ENCODE measurements around the gene TNFRSF1A. TPM values are rescaled to one million over a fixed set of nuclear protein-coding genes. Genes with fewer than 3 reads are reported as not detected.

Gene TNFRSF1A
- total RNA-seq, 1 experiment from 2014 or later, result 320 TPM

DNA sequence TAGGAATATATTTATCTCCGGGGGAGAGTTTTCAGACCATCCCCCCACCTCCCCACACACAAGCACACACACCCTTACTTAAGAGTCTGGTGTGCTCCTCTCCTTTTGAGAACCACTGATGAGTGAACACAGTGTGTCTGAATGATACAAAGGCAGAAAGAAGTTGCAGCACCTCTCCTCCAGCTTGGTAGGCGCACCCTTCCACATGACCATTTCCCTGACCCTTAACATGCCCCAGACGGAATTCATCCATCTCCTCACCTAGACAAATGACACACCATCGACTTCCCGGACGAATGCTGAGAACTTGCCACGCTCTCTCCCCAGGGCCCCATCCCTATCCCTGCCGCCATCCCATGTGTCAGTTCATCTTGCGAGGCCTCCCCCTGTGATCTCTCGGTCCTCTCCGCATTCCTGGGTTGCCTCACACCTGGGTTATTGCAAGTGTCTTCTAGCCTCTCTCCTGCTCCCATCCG lies 3.9 kb downstream of the TNFRSF1A start:
- DNase-seq (ENCODE audit: low spot score), result no peak

DNA sequence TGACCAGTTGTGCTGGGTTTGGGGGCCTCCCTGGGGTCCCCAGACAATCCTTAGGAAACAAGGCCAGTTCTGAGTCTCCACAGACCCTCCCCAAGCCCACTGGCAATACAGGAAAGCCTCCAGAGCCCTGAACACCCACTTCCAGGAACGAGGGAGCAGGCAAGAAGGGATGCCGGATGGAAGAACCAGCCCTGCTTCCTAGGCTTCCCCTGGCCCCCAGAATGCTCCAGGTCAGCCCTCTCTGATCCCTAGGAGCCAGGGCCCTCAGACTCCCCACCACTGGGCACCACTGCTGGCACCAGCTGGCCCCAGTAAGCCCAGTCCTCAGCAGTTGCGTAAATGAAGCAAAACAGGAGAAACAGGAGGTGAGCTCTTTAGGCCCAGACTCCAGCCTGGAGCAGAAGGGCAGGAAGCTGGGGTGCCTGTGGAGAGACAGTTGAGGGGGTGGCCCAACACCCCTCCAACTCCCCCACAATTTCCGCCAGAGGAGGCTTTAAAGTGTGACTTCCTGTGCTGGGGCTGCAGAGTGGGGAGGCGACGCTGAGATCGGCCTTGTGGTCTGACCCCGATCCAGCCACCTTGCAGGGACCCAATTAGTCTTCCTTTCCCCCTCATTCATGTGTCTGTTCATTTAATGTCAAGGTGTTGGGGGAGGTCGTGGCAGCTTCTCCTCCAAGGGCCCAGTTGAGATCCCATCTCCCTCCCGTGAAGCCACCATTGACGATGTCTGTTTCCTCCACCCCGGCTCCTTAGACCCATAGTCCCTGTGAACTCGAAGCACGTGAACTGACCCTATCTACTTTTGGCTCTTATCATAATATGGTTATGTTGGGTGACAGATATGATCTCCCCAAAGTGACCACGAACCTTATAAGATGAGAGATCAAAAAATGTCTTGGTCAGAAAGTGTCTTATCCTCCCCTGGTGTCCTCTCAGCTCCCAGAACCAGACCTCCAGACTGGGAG lies 4.7 kb downstream of the TNFRSF1A start:
- no peak for DNase-seq (ENCODE audit: low spot score)

DNA sequence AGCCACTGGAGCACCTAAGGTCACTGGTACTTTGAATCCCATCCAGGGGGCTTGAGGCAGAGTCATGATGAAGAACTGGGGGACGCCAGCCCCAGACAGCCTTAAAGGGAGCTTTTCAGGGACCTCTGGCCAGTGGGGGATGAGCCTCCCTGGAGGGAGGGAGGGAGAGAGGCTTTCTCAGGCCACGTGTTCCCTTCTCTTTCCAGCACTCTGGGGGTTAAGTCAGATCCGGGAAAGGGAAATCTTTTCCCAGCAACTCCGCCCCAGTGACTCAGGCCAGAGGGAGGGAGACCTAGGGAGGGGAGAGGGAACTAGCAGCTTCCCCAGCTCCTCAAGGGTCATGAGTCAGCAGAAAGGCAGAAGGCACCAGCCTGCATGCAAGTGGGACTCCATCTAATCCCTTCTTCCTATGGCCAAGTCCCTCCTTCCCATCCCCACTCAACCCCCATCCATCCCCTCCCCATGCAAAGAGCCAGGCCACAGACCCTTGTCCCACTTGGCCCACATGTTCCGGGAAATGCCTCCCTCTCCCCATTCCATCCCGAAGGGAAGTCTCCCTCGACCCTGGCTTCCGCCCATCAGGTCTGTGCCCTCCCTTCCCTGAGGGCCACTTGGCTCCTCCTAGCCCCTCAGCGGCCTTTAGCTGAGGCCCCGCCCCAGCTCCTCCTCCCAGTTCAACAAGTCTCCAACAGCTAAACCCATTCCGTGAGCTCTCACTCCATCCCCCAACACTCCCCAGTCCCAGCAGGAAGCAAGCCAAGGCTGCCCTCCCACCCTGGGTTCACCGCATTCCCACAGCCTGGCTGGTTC lies 5.6 kb downstream of the TNFRSF1A start:
- peak; percentile 100 for DNase-seq (ENCODE audit: low spot score)

GRCh38 chr12:6335451-6336078 lies 6.3 kb downstream of the TNFRSF1A start:
- peak; percentile 87 for DNase-seq (ENCODE audit: low spot score)

GRCh38 chr12:6334940-6335450 lies 6.9 kb downstream of the TNFRSF1A start:
- peak; percentile 63 for DNase-seq (ENCODE audit: low spot score)

GRCh38 chr12:6334359-6334758 lies 7.5 kb downstream of the TNFRSF1A start:
- DNase-seq (ENCODE audit: low spot score), result no peak

DNA sequence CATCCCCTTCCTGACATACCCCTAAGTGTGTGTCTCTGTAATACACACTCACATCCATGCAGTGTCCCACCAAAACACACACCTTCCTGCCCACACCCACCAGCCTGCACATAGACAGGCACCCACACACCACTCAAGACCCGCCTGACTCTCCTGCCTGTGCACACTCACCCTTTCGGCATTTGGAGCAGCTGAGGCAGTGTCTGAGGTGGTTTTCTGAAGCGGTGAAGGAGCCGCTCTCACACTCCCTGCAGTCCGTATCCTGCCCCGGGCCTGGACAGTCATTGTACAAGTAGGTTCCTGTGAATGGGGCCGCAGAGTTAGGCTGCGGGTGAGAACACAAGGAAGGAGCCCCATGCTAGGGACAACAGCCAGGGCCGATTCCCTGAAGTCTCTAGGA lies 8.3 kb downstream of the TNFRSF1A start:
- no peak for DNase-seq (ENCODE audit: low spot score)

DNA sequence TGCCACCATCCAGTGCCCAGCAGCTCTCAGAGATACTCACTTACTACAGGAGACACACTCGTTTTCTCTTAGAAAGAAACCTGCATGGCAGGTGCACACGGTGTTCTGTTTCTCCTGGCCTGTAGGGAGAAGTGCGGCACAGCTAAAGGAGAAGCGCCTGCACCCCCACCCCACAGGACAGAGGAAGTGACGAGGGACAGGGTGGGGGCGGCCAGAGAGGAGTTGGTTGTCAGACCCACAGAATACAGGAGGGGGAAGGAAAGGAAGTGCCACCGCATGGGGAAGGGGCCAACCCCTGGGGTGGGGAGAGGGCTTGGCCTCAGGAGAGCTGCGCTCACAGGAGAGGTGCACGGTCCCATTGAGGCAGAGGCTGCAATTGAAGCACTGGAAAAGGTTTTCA lies 8.8 kb downstream of the TNFRSF1A start:
- DNase-seq (ENCODE audit: low spot score), result no peak

GRCh38 chr12:6332459-6332858 lies 9.4 kb downstream of the TNFRSF1A start:
- no peak for DNase-seq (ENCODE audit: low spot score)

DNA sequence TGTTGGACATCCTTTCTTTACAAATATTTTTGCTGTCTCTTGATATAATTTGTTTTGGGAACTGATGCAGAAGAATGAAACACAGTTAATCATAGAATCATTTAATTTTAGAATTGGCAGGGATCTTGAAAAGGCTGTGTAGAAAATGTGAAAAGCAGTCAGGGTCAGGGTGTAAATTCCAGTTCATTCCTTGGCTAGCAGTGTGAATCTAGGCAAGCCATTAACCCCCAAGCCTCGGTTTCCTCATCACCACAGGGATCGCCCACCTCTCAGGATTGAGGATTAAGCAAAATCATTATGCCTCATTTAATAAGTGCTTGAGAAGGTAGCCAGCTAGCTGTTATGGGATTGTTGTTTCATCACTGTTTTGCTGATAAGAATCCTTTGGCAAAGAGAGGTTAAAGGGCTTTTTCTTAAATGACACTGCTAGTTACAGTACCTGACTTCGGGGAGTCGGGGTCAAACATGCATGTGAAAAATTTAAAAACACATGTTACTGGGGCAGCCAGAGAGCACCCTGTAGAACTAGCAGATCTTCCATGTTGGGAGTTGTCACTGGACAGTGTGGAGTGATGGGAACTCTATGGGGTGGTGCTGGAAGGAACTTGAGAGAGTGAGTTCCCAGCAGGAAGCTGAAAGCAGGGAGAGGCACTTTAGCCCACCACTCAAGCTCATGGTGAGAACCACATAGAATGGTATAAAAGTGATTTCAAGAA lies 10.7 kb downstream of the TNFRSF1A start:
- DNase-seq (ENCODE audit: low spot score), result no peak

DNA sequence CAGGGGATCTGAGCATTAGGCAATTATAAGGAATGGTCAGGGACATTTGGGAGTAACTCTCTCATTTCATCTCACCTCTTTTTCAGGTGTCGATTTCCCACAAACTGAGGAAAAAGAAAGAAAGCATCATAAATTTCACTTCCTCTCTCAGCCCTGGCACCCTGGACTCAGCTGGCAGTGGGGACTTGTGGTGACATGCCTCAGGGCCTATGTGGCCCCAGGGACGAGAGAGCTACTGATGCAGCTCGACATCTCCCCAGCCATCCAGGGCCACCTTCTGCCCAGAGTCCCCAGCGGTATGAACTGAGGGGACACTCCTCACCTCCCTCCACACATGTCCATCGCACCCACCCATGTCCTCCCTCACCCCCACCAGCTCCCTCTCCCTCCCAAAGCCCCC lies 11.7 kb downstream of the TNFRSF1A start:
- DNase-seq (ENCODE audit: low spot score), result no peak

- DNase-seq (ENCODE audit: low spot score), result no peak
These were observed 12.2 kb downstream of the TNFRSF1A start for GRCh38 chr12:6329703-6330064.

- no peak for DNase-seq (ENCODE audit: low spot score)
These were observed 12.8 kb downstream of the TNFRSF1A start for GRCh38 chr12:6328945-6329702.

- DNase-seq (ENCODE audit: low spot score), result no peak
These were observed 13.7 kb downstream of the TNFRSF1A start for GRCh38 chr12:6328045-6328779.

- DNase-seq (ENCODE audit: low spot score), result no peak
These were observed 14.4 kb downstream of the TNFRSF1A start for GRCh38 chr12:6327229-6328041.

DNA sequence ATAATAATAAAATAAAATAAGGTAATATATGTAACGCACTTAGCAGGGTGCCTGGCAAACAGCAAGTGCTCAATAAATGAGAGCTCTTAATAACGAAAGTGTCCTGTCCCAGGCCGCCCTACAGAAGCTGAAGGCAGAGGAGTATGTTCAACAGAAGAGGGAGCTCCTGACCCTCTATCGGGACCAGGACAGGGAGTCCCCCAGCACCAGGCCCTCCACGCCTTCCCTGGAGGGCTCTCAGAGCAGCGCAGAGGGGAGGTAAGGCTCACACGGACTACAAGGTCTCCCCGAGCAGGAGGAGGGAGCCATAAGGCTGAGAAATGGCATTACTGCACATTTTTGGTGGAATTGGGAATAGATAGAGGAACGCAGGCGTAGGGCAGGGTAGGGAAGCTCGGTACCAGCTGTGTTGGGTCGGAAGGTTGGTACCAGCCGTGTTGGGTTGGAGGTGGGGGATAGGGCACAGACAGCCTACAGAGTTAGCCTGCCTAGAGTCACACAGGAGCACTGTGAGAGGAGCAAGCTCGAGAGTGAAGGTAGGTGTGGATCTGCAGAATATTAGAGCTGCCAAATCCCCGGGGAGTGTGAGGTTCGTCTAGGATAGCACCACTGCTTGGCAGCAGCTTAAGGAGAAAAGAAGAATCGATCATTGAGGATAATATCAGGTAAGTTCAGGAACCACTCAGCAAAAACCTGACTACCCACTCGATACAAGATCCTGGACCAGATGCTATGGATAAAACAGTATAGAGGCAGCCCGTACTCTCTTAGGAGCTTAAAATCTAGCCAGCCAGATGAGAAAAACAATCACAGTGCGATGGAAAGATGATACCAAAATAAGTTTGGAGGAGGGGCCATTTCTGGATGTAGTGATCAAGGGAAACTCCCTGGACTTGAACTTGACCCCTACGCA lies 15.3 kb downstream of the TNFRSF1A start:
- DNase-seq (ENCODE audit: low spot score), result no peak

DNA sequence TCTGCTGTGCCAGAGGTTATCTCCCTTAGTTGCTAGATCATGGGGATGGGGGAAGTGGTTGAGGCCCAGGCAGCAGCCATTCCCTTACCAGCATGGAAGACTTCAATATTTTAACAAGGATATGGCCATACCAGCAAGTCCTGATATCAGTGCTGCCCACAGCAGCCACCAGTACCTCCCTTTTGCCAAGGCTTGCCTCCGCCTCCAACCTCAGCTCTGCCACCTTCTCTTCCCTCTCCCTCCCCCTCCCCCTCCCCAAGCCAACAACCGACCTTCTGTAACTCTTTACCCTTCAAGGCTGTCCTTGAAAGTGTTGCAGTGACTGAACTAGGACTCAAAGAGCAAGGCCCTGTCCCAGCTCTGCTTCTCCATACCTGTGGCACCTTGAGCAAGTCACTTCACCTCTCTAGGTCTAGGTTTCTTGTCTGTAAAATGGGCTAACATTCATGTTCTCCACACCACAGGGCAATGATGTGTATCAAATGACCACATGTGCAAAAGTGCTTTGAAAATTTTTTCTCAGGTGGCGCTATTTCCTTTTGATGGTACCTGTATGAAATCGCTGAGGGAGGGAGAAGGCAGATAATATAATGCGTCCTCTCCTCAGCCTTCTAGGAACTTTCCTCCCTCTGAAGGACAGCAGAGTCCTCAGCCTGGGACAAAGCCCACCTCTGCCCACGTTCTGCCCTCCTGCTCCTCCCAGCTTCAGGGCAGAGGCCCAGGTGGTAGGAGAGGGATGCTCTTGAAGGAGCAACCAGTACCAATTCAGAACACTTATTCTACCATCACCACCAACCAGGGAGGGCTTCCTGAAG lies 16.7 kb downstream of the TNFRSF1A start:
- DNase-seq (ENCODE audit: low spot score), result no peak

Measured in H4 (cell line).